ENCODE results near the gene PDZRN3.

PDZRN3 gene

GRCh38 chr3:73580343-73580742 is 44.4 kb downstream of the PDZRN3 start:
- H3K27ac ChIP-seq, result peak overlapping the region; percentile 15; the same call in 1 of the 2 replicates
- TF ChIP-seq ZFX (IDR thresholded peaks at IDR 0.05) (no peak), CTCF (conservative IDR thresholded peaks at IDR 0.05) (no peak)

GRCh38 chr3:73577704-73578103 is 47.0 kb downstream of the PDZRN3 start:
- TF ChIP-seq ZFX (IDR thresholded peaks at IDR 0.05) (no peak), CTCF (conservative IDR thresholded peaks at IDR 0.05) (no peak)
- no peak overlapping the region for H3K27ac ChIP-seq

GRCh38 chr3:73576999-73577461 is 47.7 kb downstream of the PDZRN3 start:
- TF ChIP-seq ZFX (IDR thresholded peaks at IDR 0.05) (no peak), CTCF (conservative IDR thresholded peaks at IDR 0.05) (no peak)
- no peak overlapping the region for H3K27ac ChIP-seq

GRCh38 chr3:73575953-73576352 is 48.8 kb downstream of the PDZRN3 start:
- TF ChIP-seq ZFX (IDR thresholded peaks at IDR 0.05), result no peak
- TF ChIP-seq CTCF (conservative IDR thresholded peaks at IDR 0.05), result no peak
- H3K27ac ChIP-seq, result no peak overlapping the region

- no peak overlapping the region for H3K27ac ChIP-seq
- TF ChIP-seq CTCF (conservative IDR thresholded peaks at IDR 0.05), result no peak
- no peak for TF ChIP-seq ZFX (IDR thresholded peaks at IDR 0.05)
Measured at GRCh38 chr3:73575519-73575918, 49.2 kb downstream of the PDZRN3 start.

GRCh38 chr3:73573204-73573603 is 51.5 kb downstream of the PDZRN3 start:
- no peak for TF ChIP-seq CTCF (conservative IDR thresholded peaks at IDR 0.05)
- TF ChIP-seq ZFX (IDR thresholded peaks at IDR 0.05), result no peak
- no peak overlapping the region for H3K27ac ChIP-seq

- H3K27ac ChIP-seq, result no peak overlapping the region
- TF ChIP-seq ZFX (IDR thresholded peaks at IDR 0.05), result no peak
- no peak for TF ChIP-seq CTCF (conservative IDR thresholded peaks at IDR 0.05)
Measured at GRCh38 chr3:73572368-73572767, 52.4 kb downstream of the PDZRN3 start.
